NCI-H2196 treated with DMSO at 0.1 percent for 48 hours (cell line): ENCODE data around the gene HPSE2.

Experiments used
- DNase-seq: peaks from one replicate; lab custom pipeline; 2025; ENCODE audit not compliant: unreplicated experiment; lab: John Stamatoyannopoulos, UW

Gene HPSE2

DNA sequence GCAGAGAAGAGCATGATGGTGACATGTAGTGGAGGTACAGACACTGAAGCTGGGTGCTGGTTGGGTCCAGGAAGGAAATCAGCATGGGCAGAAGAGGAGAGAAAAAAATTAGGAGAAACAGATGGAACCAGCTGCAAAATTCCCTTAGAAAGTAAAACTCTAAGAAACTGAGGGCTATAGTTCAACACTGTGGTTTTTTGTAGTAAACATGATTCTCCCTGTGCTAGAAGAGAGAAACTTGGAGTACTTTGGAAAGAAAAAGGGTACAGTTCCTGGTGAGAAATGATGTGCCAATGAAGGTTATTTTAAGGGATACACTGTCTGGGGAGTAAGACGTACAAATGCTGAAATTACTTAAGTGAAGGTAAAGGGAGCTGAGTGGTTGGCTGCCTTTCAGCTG, 607.4 kb downstream of the HPSE2 start:
- no peak for DNase-seq

DNA sequence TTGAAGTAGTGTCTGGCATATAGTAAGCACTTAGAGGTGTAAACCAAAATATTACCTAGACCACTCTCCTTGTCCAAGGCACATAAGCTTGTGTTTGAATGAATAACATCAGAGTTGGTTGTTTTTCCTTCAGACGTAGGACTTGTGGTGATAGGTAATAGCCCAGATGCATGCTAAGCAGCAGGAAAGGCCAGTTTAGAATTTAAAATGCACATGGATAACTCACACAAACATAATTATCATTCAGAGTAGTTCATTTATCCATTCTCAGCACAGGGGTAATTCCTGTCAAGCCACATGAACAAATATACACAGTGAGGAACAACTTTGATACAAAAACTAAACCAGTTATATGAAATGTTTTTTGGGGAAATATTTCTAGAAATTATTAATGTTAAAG, 607.9 kb downstream of the HPSE2 start:
- DNase-seq = no peak

GRCh38 chr10:98624963-98625362, 610.7 kb downstream of the HPSE2 start:
- DNase-seq = no peak

- no peak for DNase-seq
These were observed 612.5 kb downstream of the HPSE2 start for GRCh38 chr10:98623176-98623575.

GRCh38 chr10:98621630-98622029, 614.0 kb downstream of the HPSE2 start:
- no peak for DNase-seq

GRCh38 chr10:98620503-98620902, 615.1 kb downstream of the HPSE2 start:
- DNase-seq = no peak

GRCh38 chr10:98619446-98619845, 616.2 kb downstream of the HPSE2 start:
- DNase-seq = no peak

- no peak for DNase-seq
These were observed 617.6 kb downstream of the HPSE2 start for GRCh38 chr10:98617906-98618520.

DNA sequence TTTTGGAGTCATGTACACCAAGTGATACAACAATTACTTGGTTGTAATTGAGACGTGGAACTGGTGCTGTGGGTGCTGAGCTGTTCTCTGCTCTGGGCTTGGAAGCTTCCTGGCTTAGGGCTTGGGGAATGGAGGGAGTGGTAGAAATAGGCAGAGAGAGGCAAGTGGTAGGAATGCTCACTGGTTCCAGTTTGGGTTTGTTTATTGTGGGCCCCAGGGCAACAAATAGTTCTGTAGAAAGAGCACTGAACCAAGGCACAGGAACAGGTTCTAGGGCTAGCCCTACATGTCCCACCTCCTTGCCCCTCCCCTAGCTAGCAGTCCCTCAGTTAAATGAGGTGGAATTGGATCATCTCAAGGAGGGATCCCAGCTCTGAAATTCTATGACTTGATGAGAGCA, 622.2 kb downstream of the HPSE2 start:
- DNase-seq = no peak

DNA sequence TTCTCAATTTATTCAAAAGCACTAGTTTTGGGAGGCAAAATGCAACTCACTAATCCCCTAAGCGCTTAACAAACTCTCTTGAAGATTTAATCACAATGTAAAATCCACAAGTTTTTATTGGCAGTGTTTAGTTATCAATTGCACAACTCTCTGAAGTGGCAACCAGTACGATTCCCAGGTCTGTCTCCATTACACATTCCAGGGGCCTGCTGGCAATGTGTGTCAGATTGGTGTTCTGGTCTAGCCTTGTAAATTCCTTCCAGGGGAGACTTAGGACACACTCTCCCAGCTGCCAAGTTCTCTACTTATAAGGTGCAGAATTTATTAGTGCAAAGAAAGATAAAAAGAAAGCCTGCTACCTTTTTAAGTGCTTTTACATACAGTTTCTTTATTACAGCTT, 624.2 kb downstream of the HPSE2 start:
- no peak for DNase-seq

- DNase-seq = no peak
These were observed 624.8 kb downstream of the HPSE2 start for GRCh38 chr10:98610836-98611235.

DNA sequence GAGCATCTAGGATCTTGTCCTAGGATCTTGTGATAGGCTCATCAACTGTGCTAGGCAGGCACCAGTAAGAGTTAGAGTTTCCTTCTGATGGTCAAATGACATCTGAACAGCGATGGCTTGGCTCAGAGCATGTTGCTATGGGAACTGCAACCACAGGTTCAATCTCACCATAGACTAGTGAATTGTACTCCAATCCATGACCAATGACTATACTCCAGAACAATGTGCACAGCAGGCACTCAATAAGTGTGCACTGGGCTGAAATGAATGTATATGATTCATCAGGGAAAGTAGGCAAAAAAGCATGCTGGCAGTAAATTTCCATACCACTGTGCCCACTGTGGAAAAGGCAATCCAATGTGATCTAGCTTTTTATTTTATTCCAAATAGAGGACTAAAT, 625.4 kb downstream of the HPSE2 start:
- no peak for DNase-seq

DNA sequence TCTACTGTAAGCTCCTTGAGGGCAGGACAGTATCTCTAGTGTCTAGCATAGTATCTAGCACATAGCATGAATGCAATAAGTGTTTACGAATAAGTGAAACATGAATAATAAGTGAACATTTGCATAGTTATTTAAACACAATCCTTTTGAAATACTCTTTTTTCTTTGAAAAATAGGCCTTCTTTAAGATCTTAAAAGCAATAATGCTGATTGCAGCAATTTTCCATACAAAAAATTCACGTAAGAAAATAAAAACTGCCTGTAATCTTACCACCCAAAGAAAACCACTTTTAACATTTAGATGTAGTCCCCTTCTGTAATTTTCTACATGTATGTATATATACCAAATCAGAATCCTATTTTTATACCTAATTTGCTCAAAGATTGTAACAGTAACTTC, 626.4 kb downstream of the HPSE2 start:
- DNase-seq = no peak

GRCh38 chr10:98608411-98608810, 627.2 kb downstream of the HPSE2 start:
- DNase-seq = no peak

- DNase-seq = no peak
These were observed 633.4 kb downstream of the HPSE2 start for GRCh38 chr10:98602224-98602623.

- no peak for DNase-seq
These were observed 636.5 kb downstream of the HPSE2 start for GRCh38 chr10:98599032-98599610.

DNA sequence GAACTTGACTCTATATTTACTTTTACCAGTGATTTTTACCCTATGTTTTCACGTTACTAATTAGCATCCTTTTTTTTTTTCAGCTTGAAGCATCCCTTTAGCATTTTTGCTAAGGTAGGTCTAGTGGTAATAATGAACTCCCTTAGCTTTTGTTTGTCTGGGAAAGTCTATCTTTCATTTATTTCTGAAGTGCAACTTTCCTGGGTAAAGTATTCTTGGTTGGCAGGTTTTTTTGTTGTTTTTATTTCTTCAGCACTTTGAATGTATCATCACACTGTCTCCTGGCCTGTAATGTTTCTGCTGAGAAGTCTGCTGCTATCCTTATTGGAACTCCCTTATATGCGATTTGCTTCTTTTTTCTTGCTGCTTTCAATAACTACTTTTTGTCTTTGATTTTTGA, 639.2 kb downstream of the HPSE2 start:
- DNase-seq = no peak

DNA sequence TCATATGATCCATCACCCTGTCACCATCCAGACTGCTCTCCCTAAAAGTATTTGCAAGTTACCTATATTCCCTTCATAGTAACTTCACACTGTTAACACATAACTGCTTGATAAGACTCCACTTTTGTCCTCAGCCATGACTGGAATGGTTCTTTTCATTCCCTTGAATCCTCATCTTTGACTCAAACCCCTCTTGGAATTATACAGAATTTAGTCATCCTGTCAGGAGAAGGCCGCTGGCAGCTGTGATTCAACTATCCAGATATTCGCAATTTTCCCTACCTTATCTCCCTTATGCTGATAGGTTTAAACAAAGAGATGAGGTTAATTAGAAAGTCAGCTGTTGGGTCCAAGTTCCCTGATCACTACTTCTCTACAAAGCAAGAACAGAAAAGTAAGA, 646.0 kb downstream of the HPSE2 start:
- DNase-seq = no peak

DNA sequence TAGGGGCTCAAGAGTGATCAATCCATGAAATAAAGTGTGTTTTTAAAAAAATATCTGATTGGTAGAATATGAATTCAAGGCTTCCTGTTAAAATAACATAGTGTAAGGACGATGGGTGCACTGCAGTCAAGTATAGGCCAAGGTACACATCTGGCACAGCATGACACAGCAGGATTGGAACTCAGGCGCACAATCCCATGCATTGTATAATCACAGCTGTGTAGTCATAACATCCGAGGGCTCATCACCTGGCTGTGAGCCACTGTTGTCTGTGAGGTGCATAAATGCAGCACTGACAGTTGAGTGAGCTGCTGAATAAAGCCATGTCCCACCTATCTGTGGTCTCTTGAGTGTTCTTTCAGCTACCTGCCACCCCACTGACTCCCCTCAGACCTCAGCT, 646.6 kb downstream of the HPSE2 start:
- no peak for DNase-seq

DNA sequence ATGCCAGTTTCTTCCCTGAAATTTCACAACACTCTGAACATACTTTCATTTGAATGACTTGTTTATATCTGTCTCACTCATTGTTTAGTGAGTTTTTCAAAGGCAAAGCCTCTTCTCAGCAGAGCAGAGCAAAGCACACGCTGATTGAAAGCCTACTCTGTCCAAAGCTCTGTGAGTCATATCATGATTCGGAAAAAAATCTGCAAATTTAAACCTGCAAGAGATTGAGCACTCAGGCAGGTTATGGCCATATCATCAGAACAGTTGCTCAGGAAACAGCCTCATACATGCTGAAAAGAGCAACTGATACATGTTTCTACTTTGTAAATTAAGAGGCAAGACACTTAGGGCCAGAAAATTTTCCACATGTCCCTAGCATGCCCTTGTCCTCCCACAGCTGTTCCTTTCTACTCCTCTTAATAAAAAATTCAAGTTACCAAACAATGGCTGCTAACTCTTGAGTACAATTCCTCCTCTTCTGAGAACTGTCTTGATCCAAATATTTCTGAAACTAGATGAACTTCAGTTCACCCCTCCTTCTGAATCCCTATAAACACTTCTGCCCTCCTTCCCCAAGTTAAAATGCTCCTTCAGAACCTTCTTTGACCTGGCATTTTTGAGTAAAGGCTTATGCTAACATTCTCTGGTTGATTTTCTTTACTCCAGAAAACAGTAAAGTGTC, 648.4 kb downstream of the HPSE2 start:
- no peak for DNase-seq

GRCh38 chr10:98586096-98586495, 649.6 kb downstream of the HPSE2 start:
- no peak for DNase-seq

DNA sequence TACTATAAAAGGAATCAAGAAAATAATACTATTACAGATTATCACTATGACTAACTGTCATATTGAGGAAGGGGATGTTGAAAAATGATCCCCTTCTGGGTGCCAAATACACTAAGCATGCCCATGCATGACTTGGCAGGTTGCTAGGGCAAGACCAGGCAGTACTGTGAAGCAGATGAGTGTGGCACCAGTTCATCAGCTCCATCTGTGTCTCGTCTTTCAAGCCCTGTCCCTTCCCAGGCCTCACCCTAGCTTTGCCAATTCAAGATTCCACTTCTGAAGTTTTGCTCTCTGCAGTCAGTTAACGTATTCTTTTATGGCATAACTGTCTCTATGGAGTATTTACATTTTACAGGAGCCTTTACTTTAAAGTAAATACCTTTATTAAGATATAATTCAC, 653.3 kb downstream of the HPSE2 start:
- no peak for DNase-seq

DNA sequence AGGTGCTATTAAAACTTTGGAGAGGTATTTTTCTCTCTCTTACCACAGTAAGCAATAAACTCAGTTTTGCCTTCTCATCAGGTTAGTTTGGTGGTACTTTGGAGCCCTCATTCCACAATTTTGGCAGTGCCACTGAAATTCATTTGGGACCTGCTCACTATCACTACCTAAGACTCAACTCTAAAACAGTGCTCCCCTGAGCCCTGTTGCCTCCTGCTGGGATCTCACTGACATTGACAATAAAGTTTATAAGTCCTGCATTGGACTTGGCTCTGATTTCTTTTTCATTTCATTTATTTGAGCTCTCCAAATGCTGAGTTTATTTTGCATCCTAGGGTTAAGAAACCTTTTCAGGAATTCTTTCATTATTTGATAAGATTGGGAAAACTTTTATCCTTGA, 658.1 kb downstream of the HPSE2 start:
- DNase-seq = no peak
